HepG2 (cell line): ENCODE data around the gene ARHGEF1. TPM values are rescaled to one million over a fixed set of nuclear protein-coding genes. Genes with fewer than 3 reads are reported as not detected.

ENCODE experiments used
- ATAC-seq: fragments of 200-7000 bp; cut with Tn5 transposase; 3 replicates; pipeline ENCODE4 v1.9.1; 2020; ENCODE audit warnings: mild to moderate bottlenecking, moderate library complexity
- BruUV-seq: library from RNA; stranded (reverse); fragments of 400-500 nt; replicated peaks from 2 replicates; lab custom pipeline; 2021; lab: Mats Ljungman, UMichigan
- CTCF ChIA-PET: fragments of 300-600 bp; formaldehyde crosslinking; extraction: SDS; loops from one replicate; lab custom pipeline; 2021; ENCODE audit warnings: low total read pairs, inconsistent platforms, low intra/inter-chr PET ratio; lab: Yijun Ruan, JAX
- POLR2A ChIA-PET: fragments of 350-600 bp; sonication (Branson Sonifier 250); formaldehyde crosslinking; loops from one replicate; lab custom pipeline; 2020; ENCODE audit warnings: antibody characterized with exemption, inconsistent platforms; lab: Yijun Ruan, JAX
- DNase-seq: peaks from one replicate; pipeline ENCODE4 v3.0.0-alpha.2; 2015; ENCODE audit warnings: low spot score
- FAIRE-seq: peaks from 3 replicates; lab custom pipeline; 2011; peaks lifted over from hg19 to GRCh38; lab: Jason Lieb, UNC
- H2AFZ ChIP-seq: one replicate; pipeline ENCODE4 v1.6.1; 2011; ENCODE audit warnings: low read length, inconsistent platforms
- H3K27ac ChIP-seq: fragments of 300-600 bp; 3 replicates; pipeline ENCODE4 v1.8.0; 2011; ENCODE audit warnings: mixed run types, mild to moderate bottlenecking, mixed read lengths, low read length, inconsistent platforms; ENCODE audit not compliant: insufficient read depth; ENCODE audit errors: extremely low read length
- H3K27me3 ChIP-seq, 2 experiments: fragments of 200-600 bp in 1 of 2; 2 replicates in 1 of 2; 3 replicates in 1 of 2; pipeline versions ENCODE4 v1.6.0 to v1.8.0; 2011; ENCODE audit warnings: low read length in 2 of 2, mild to moderate bottlenecking in 2 of 2, moderate library complexity in 2 of 2, inconsistent platforms in 1 of 2; ENCODE audit not compliant: insufficient read depth in 2 of 2, control insufficient read depth in 1 of 2
- H3K36me3 ChIP-seq, 2 experiments: fragments of 200-600 bp in 1 of 2; replicated peaks in 1 of 2; 2 replicates in 1 of 2; 3 replicates in 1 of 2; pipeline versions ENCODE4 v1.5.1 to v1.8.0; 2011; ENCODE audit warnings: low read length in 2 of 2, inconsistent platforms in 1 of 2; ENCODE audit not compliant: insufficient read depth in 2 of 2, control insufficient read depth in 1 of 2
- H3K4me1 ChIP-seq: 2 replicates; pipeline ENCODE4 v1.5.1; 2012; ENCODE audit warnings: low read length, inconsistent platforms; ENCODE audit not compliant: insufficient read depth
- H3K4me2 ChIP-seq: 2 replicates; pipeline ENCODE4 v1.6.0; 2011; ENCODE audit warnings: low read depth, low read length, inconsistent platforms
- H3K4me3 ChIP-seq, 3 experiments: fragments of 200-600 bp in 1 of 3; sonication (generic), shearing (Covaris generic) in 1 of 3; replicated peaks in 1 of 3; 2 replicates each; pipeline ENCODE4 v1.5.1; 2011 to 2016; ENCODE audit warnings: low read length in 3 of 3, inconsistent platforms in 2 of 3, low read depth in 2 of 3, mild to moderate bottlenecking in 2 of 3, control low read depth in 1 of 3, mixed read lengths in 1 of 3; ENCODE audit not compliant: insufficient read depth in 1 of 3
- H3K79me2 ChIP-seq: one replicate; pipeline ENCODE4 v1.6.1; 2011; ENCODE audit warnings: low read length, inconsistent platforms; ENCODE audit not compliant: insufficient read depth
- H3K9ac ChIP-seq: 2 replicates; pipeline ENCODE4 v1.6.0; 2011; ENCODE audit warnings: mild to moderate bottlenecking, low read depth, low read length, inconsistent platforms; ENCODE audit not compliant: insufficient read depth
- H3K9me3 ChIP-seq: 2 replicates; pipeline ENCODE4 v1.5.1; 2012; ENCODE audit warnings: mild to moderate bottlenecking, low read length
- H4K20me1 ChIP-seq: 2 replicates; pipeline ENCODE4 v1.6.0; 2011; ENCODE audit warnings: inconsistent platforms, mild to moderate bottlenecking, low read length, moderate library complexity; ENCODE audit not compliant: insufficient read depth
- AHR ChIP-seq: IDR thresholded peaks from 2 replicates; pipeline ENCODE4 v1.6.1; 2018; ENCODE audit warnings: missing genetic modification reagents, missing compliant biosample characterization
- HOXA7 ChIP-seq: sonication (generic); formaldehyde crosslinking; IDR thresholded peaks from 2 replicates; pipeline ENCODE4 v1.8.1; 2022; ENCODE audit warnings: mild to moderate bottlenecking, missing genetic modification reagents, moderate library complexity
- MXD3 ChIP-seq: IDR thresholded peaks from 2 replicates; pipeline ENCODE4 v1.6.1; 2016; ENCODE audit warnings: mild to moderate bottlenecking, missing biosample characterization, missing genetic modification reagents
- RAD21 ChIP-seq: fragments of 450-650 bp; formaldehyde crosslinking; IDR thresholded peaks from 2 replicates; pipeline ENCODE4 v1.5.0; 2020; ENCODE audit warnings: mild to moderate bottlenecking
- RBM22 ChIP-seq: fragments of 200-400 bp; formaldehyde crosslinking; optimal IDR thresholded peaks from 2 replicates; pipeline ENCODE3; 2017; ENCODE audit warnings: mild to moderate bottlenecking, low read length, moderate library complexity
- SALL1 ChIP-seq: sonication (generic); formaldehyde crosslinking; IDR thresholded peaks from 2 replicates; pipeline ENCODE4 v1.8.0; 2022; ENCODE audit warnings: mild to moderate bottlenecking, missing genetic modification reagents
- SMC3 ChIP-seq: IDR thresholded peaks from 2 replicates; pipeline ENCODE4 v1.6.1; 2011; ENCODE audit warnings: low read length, improper control_type of control experiment
- STAG1 ChIP-seq: sonication (generic); formaldehyde crosslinking; IDR thresholded peaks from 2 replicates; pipeline ENCODE4 v1.4.0; 2020; ENCODE audit warnings: missing genetic modification reagents
- ZNF546 ChIP-seq: sonication (generic); formaldehyde crosslinking; conservative IDR thresholded peaks from 2 replicates; pipeline ENCODE4 v1.8.1; 2023; ENCODE audit warnings: mild to moderate bottlenecking, missing genetic modification reagents
- ZNF766 ChIP-seq: sonication (generic); formaldehyde crosslinking; IDR thresholded peaks from 2 replicates; pipeline ENCODE4 v1.5.0; 2020; ENCODE audit warnings: missing genetic modification reagents, borderline replicate concordance
- ZNF777 ChIP-seq: sonication (generic); formaldehyde crosslinking; IDR thresholded peaks from 2 replicates; pipeline ENCODE4 v1.4.0; 2020; ENCODE audit warnings: missing genetic modification reagents
- ZSCAN25 ChIP-seq: sonication (generic); formaldehyde crosslinking; IDR thresholded peaks from 2 replicates; pipeline ENCODE4 v1.8.0; 2022; ENCODE audit warnings: mild to moderate bottlenecking, missing genetic modification reagents
- WGBS: methylation state at CpG from one replicate; pipeline ENCODE4 v1.1.6; 2017; ENCODE audit warnings: low lambda C conversion rate; 5-methylcytosine and 5-hydroxymethylcytosine counted together
- in situ Hi-C: cut with HindIII; loops from 2 replicates; pipeline ENCODE4 v1.10.0; 2017; ENCODE audit warnings: low pct_unique_long_range_greater_than_20kb; ENCODE audit not compliant: extremely low pct_ligation_motif_present
- intact Hi-C: fragments of 100-400 bp; cut with micrococcal nuclease; formaldehyde crosslinking; loops from one replicate; pipeline ENCODE4 v1.10.0; 2022; ENCODE audit not compliant: unreplicated experiment
- polyA plus RNA-seq, 8 experiments: library from polyadenylated mRNA; depleted of rRNA in 3 of 8; stranded (reverse) in 7 of 8; unstranded in 1 of 8; fragments of >200 nt; fragmentation: Illumina TruSeq in 4 of 8; extraction: Trizol in 4 of 8; gene quantifications; 2 replicates each; pipeline versions ENCODE4 v1.2.1 to v1.2.3, GENCODE V29; 2011 to 2016; ENCODE audit warnings: low read depth in 4 of 8, missing spikeins in 1 of 8, mixed read lengths in 1 of 8; ENCODE audit not compliant: insufficient read depth in 1 of 8
- total RNA-seq, 5 experiments: library from RNA; depleted of rRNA; stranded (reverse); fragments of >200 nt; fragmentation: Illumina TruSeq; extraction: Trizol; gene quantifications; 2 replicates each; pipeline ENCODE4 v1.2.3, GENCODE V29; 2016; ENCODE audit warnings: low read depth in 1 of 5
- TF ChIP-seq, protein P1 (sequence below): sonication (generic); formaldehyde crosslinking; IDR thresholded peaks from 2 replicates; pipeline ENCODE4 v1.5.1; 2020; ENCODE audit warnings: mild to moderate bottlenecking, missing genetic modification reagents, moderate library complexity
- TF ChIP-seq, protein P2 (sequence below): sonication (generic); formaldehyde crosslinking; IDR thresholded peaks from 2 replicates; pipeline ENCODE4 v1.4.0; 2020; ENCODE audit warnings: low read depth, missing genetic modification reagents
- TF ChIP-seq, protein P3 (sequence below): sonication (generic); formaldehyde crosslinking; IDR thresholded peaks from 2 replicates; pipeline ENCODE4 v1.5.1; 2020; ENCODE audit warnings: mild to moderate bottlenecking, moderate library complexity, missing genetic modification reagents

ARHGEF1 gene
- total and polyA plus RNA-seq, 2 of the 13 experiments (the other 11 are each of a cell fraction or from before 2014, with no cell fraction given): 33.7 to 34.7 TPM

DNA sequence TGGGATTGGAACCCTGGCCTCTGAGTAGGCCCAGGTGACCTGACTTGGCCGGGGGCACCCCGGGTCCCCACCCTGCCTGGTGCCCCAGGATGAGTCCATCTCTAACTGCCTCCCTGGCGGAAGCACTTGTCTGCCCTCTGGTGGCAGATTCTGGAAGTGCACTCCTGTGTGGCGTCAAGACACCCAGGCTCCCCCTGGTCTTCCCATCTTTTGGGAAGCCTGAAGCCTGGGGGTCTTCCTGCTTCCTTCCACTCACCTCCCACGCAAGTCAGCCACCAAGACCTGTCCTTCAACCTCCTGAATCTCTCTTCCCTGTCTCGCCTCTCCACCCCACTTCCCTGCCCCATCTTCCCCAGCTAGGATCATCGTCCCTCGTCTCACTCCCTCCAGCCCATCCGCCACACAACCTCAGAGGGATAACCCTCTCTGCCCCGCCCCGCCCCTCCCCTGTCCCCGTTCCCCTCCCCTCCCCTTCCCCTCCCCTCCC, 68.7 kb downstream of the ARHGEF1 start:
- H3K36me3 ChIP-seq: no peaks in the 10 kb centered on the region
- H4K20me1 ChIP-seq: no peaks in the 10 kb centered on the region
- in situ Hi-C loops: no loop called here
- FAIRE-seq (peak; percentile 61), ATAC-seq (peak; percentile 87), DNase-seq (peak; percentile 58)
- intact Hi-C loops: loop anchor here (2.0 to 10.0 kb wide), 2 partner anchors 79 to 157 kb away; partner anchors contain the start of gene CEACAM3
- H3K27ac ChIP-seq: no peak overlapping the region
- H3K27me3 ChIP-seq: no peaks in the 10 kb centered on the region
- WGBS: 10% methylated on average over 9 of the region's 12 CpGs
- H2AFZ ChIP-seq: no peak overlapping the region
- CTCF ChIA-PET: interaction anchor here (1.5 to 1.9 kb wide), 2 partner anchors 64 to 79 kb away, joined by 7 to 14 read pairs; no protein-coding TSS in a partner anchor
- H3K4me1 ChIP-seq: no peaks in the 10 kb centered on the region
- no peaks in the 10 kb centered on the region for H3K79me2 ChIP-seq
- H3K9me3 ChIP-seq: no peaks in the 10 kb centered on the region
- no peak overlapping the region for H3K4me3 ChIP-seq
- POLR2A ChIA-PET: no interaction called here
- no peak overlapping the region for H3K9ac ChIP-seq
- BruUV-seq: no TSS peak
- H3K4me2 ChIP-seq: 0 out of 2 replicates have a peak overlapping the region, but pooled peaks have one; percentile 12
- TF ChIP-seq SMC3 (peak; percentile 61), ZNF546 (CRISPR knock-in tag) (no peak), ZNF766 (no peak), ZSCAN25 (CRISPR knock-in tag) (0 out of 2 replicates have a peak, but pooled peaks have one; percentile 26), STAG1 (CRISPR knock-in tag) (peak; percentile 87), SALL1 (0 out of 2 replicates have a peak, but pooled peaks have one; percentile 15), RAD21 (CRISPR knock-in tag) (peak; percentile 81), AHR (peak; percentile 53; the same call in 1 of the 2 replicates), HOXA7 (CRISPR knock-in tag) (no peak), MXD3 (CRISPR knock-in tag) (0 out of 2 replicates have a peak, but pooled peaks have one; percentile 41), ZNF777 (no peak), RBM22 (no peak)
- TF ChIP-seq, protein P1, sequence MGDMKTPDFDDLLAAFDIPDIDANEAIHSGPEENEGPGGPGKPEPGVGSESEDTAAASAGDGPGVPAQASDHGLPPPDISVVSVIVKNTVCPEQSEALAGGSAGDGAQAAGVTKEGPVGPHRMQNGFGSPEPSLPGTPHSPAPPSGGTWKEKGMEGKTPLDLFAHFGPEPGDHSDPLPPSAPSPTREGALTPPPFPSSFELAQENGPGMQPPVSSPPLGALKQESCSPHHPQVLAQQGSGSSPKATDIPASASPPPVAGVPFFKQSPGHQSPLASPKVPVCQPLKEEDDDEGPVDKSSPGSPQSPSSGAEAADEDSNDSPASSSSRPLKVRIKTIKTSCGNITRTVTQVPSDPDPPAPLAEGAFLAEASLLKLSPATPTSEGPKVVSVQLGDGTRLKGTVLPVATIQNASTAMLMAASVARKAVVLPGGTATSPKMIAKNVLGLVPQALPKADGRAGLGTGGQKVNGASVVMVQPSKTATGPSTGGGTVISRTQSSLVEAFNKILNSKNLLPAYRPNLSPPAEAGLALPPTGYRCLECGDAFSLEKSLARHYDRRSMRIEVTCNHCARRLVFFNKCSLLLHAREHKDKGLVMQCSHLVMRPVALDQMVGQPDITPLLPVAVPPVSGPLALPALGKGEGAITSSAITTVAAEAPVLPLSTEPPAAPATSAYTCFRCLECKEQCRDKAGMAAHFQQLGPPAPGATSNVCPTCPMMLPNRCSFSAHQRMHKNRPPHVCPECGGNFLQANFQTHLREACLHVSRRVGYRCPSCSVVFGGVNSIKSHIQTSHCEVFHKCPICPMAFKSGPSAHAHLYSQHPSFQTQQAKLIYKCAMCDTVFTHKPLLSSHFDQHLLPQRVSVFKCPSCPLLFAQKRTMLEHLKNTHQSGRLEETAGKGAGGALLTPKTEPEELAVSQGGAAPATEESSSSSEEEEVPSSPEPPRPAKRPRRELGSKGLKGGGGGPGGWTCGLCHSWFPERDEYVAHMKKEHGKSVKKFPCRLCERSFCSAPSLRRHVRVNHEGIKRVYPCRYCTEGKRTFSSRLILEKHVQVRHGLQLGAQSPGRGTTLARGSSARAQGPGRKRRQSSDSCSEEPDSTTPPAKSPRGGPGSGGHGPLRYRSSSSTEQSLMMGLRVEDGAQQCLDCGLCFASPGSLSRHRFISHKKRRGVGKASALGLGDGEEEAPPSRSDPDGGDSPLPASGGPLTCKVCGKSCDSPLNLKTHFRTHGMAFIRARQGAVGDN: peak; percentile 23
- TF ChIP-seq, protein P2, sequence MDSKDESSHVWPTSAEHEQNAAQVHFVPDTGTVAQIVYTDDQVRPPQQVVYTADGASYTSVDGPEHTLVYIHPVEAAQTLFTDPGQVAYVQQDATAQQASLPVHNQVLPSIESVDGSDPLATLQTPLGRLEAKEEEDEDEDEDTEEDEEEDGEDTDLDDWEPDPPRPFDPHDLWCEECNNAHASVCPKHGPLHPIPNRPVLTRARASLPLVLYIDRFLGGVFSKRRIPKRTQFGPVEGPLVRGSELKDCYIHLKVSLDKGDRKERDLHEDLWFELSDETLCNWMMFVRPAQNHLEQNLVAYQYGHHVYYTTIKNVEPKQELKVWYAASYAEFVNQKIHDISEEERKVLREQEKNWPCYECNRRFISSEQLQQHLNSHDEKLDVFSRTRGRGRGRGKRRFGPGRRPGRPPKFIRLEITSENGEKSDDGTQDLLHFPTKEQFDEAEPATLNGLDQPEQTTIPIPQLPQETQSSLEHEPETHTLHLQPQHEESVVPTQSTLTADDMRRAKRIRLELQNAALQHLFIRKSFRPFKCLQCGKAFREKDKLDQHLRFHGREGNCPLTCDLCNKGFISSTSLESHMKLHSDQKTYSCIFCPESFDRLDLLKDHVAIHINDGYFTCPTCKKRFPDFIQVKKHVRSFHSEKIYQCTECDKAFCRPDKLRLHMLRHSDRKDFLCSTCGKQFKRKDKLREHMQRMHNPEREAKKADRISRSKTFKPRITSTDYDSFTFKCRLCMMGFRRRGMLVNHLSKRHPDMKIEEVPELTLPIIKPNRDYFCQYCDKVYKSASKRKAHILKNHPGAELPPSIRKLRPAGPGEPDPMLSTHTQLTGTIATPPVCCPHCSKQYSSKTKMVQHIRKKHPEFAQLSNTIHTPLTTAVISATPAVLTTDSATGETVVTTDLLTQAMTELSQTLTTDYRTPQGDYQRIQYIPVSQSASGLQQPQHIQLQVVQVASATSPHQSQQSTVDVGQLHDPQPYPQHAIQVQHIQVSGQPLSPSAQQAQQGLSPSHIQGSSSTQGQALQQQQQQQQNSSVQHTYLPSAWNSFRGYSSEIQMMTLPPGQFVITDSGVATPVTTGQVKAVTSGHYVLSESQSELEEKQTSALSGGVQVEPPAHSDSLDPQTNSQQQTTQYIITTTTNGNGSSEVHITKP: 0 out of 2 replicates have a peak, but pooled peaks have one; percentile 18
- TF ChIP-seq, protein P3, sequence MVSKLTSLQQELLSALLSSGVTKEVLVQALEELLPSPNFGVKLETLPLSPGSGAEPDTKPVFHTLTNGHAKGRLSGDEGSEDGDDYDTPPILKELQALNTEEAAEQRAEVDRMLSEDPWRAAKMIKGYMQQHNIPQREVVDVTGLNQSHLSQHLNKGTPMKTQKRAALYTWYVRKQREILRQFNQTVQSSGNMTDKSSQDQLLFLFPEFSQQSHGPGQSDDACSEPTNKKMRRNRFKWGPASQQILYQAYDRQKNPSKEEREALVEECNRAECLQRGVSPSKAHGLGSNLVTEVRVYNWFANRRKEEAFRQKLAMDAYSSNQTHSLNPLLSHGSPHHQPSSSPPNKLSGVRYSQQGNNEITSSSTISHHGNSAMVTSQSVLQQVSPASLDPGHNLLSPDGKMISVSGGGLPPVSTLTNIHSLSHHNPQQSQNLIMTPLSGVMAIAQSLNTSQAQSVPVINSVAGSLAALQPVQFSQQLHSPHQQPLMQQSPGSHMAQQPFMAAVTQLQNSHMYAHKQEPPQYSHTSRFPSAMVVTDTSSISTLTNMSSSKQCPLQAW: peak; percentile 60; the same call in 1 of the 2 replicates
